ENCODE results near the gene ZCCHC24.

The ZCCHC24 gene

DNA sequence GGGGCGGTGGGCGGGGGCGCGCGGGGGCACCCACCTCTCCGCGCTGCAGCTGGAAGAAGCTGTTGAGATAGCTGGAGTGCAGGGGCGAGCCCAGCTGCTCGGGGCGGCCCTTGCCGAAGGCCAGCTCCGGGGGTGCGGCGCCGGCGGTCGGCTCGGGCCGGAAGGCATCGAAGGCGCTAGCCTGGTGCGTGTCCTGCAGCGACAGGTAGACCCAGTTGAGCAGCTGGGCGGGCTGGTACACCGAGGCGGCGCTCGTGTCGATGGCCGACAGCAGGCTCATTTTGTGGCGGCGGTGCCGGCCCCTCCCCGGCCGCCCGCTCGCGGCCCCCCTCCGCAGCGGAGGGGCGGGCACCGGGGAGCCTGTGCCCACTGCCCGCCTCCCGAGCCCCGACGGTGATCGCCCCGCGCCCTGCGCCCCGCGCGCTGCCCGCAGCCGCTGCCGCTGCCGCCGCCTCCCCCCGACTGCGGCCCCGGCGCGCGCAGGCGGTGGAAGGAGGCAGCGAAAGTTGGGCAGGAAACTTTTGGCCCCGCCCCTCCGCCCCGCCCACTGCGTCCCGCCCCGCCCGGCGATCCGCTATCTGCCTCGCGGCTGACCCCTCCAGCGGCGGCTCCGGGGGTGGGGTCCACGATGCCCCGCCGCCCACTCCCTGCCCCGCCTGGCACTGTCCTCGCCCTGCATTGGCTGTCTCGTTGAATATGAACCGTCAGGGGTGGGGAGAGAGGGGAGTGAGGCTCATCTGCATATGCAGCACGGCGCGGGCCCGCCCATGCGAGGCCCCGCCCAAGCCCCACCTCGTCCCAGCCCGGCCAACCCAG is at the start of gene ZCCHC24:
ZCCHC24 (minus strand) TSS at position 464 of the 816 bp plus-strand sequence; CDS start at position 280, 184 bp downstream.
- DNase-seq (ENCODE audit: low read depth in 2 of 2) = peak; percentile 99

DNA sequence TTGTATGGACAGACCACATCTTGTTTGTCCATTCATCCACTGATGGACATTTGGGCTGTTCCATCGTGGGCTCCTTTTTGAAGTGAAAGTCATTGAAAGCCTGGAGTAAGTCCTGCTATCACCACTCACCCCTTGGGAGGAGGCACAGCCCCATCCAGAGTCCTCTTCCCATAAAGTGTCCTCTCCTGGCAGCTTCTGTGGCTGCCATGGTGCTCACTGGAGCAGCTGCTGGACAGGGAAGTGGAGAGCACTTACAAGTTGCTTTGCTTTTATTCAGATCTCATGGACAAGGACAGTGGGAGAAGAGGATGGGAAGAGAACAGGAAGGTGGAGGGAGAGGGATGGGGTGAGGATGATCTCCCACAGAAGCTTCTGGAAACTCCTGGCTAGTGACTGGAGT is 48.4 kb upstream of the ZCCHC24 start:
- DNase-seq (ENCODE audit: low read depth in 2 of 2) = no peak

- no peak for DNase-seq (ENCODE audit: low read depth in 2 of 2)
These were observed 47.4 kb upstream of the ZCCHC24 start for GRCh38 chr10:79492839-79493238.

DNA sequence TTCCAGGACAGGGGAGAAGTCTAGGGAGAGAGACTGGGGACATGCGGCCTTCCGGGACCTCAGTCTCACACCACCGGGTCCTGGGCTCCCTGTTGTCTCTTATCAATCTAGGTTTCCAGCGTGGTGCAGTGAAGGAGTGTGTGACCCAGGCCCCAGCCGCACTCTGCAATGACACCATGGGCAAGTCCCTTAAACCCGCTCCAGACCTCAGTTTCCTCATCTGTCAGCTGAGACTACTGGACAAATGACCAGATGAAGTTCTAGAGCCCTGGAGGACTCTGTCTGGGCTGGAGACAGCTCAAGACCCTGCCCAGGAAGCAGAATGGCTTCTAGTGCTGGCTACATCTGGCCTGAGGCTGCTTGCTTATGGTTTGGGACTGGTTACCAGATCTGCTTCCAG is 46.8 kb upstream of the ZCCHC24 start:
- DNase-seq (ENCODE audit: low read depth in 2 of 2) = no peak

DNA sequence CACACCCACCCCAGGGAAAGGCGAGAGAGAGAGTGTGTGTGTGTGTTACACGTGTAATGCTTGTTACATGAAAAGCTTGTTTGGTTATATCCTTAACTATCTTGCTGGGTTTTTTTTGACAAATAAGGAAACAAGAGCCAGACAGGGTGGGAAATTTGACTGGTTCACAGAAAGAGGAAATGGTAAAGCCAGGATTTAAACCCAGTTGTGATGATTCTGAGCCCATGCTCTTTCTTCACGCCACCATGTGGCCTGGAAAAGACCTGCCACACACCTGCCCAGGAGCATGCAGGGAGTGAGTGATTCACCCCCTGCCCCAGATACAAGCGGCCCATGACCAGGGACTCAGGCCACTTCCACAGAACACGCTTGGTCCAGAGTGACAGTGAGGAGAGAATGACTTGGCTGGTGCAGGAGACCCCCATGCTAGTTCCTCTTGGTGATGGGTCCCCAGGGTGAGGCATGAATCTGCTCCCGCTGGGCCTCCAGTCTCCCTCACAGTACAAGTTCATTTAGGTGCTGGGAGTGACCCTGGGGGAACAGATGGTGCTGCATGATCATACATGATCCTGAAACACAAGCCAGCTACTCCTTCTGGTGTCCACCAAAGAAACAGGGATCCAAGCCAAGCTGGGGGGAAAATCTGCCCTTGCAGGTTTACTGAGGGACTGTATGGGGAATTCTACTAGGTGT is 45.9 kb upstream of the ZCCHC24 start:
- no peak for DNase-seq (ENCODE audit: low read depth in 2 of 2)

DNA sequence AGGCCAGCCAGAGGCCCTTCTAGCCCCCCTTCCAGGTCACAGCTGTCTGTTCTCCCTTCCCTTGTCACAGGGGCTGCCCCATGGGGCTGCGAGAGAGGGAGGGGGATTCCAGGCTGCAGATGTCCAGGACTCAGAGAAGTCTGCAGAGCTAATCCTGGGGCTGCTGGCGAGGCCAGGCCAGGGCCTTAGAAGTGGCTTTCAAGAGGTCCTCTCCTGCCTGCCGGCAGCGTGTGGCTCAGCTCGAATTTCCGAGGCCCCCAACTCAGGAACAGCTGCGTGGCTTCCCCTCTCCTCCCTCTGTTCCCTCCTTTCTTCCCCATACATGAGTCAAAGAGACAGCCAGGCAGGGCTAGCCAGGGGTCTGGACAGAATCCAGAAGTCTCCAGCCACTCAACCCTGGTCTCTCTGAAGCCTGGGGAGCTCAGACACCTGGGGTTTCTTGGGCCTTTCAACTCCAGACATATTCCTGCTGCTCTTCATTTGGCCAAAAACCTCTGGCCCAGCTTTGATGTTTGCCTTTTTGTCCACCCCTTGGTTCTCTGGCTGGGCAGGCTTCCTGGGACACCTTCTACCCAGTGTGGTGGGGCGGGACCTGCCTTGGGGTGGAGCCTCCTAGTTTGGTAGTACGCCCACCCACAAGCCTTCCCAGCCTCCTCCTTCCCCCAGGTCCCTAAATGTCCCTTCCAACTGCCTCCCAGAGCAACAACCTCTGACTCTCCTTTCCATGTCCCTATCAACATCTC is 45.1 kb upstream of the ZCCHC24 start:
- no peak for DNase-seq (ENCODE audit: low read depth in 2 of 2)

- no peak for DNase-seq (ENCODE audit: low read depth in 2 of 2)
These were observed 43.4 kb upstream of the ZCCHC24 start for GRCh38 chr10:79488870-79489269.

- peak; percentile 83 to 87 for DNase-seq (ENCODE audit: low read depth in 2 of 2)
These were observed 42.9 kb upstream of the ZCCHC24 start for GRCh38 chr10:79488336-79488735.

DNA sequence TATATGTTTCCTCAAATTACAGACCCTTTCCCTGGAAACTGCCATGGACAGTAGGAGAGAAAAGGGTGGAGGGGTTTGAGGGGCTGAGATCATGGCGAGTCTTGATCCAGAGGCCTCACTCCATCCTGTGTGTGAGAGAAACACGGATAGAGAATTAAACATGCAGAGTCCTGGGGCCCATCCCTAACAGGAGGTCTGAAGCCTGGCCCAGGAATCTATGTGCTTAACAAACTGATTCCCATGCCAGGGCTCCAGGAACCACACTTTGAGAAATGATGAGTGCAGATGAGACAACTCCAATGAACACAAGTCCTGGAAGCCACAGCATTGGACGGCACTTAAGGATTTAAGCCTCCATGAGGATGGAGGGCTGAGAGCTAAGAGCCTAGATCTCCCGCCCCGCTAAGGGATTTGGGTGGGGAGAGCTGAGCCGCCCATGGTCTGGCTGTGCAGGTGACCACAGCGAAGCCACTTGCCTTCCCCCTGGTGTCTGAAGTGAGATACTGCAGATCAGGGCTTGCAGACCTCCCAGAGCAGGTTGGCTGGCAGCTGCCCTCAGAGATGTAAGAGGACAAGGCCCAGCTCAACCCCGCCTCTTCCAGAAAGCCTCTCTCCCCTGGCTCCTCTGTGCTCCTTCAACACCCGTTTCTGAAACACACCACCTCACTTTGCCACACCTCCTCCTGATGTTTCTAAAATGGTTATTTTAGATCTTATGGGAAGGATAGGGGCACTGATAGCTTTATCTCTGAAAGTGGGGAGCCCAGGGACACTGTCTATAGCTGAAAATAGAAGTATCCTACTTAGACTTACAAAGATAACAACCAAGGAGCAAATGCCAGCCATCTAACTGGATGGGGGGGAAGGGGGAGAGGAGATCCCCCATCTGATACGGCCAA is 42.1 kb upstream of the ZCCHC24 start:
- DNase-seq (ENCODE audit: low read depth in 2 of 2) = no peak

GRCh38 chr10:79484476-79484875 is 39.1 kb upstream of the ZCCHC24 start:
- DNase-seq (ENCODE audit: low read depth in 2 of 2) = no peak

- DNase-seq (ENCODE audit: low read depth in 2 of 2) = peak; percentile 91 to 92
These were observed 38.5 kb upstream of the ZCCHC24 start for GRCh38 chr10:79483948-79484347.

- no peak for DNase-seq (ENCODE audit: low read depth in 2 of 2)
These were observed 37.9 kb upstream of the ZCCHC24 start for GRCh38 chr10:79483299-79483698.

- DNase-seq (ENCODE audit: low read depth in 2 of 2) = no peak
These were observed 37.3 kb upstream of the ZCCHC24 start for GRCh38 chr10:79482741-79483140.

GRCh38 chr10:79482304-79482703 is 36.9 kb upstream of the ZCCHC24 start:
- no peak for DNase-seq (ENCODE audit: low read depth in 2 of 2)

DNA sequence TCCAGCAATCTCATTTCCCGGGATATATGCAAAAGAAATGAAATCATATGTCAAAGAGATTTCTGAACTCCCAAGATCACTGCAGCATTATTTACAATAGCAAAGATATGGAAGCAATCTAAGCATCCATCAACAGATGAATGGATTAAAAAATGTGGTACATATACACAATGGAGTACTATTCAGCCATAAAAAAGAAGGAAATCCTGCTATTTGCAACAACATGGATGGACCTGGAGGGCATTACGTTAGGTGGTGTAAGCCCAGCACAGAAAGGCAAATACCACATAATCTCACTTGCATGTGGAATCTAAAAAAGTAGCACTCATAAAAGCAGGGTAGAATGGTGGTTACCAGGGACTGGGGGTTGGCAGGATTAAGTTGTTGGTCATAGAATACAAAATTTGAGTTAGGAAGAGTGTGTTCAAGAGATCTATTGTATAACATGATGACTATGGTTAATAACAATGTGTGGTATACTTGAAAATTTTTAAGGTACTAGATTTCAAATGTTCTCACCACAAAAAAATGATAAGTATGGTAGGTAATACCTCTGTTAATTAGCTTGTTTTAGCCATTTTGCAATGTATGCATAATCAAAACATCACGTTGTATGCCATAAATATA is 34.0 kb upstream of the ZCCHC24 start:
- DNase-seq (ENCODE audit: low read depth in 2 of 2) = no peak

- no peak for DNase-seq (ENCODE audit: low read depth in 2 of 2)
These were observed 32.0 kb upstream of the ZCCHC24 start for GRCh38 chr10:79477456-79477855.

DNA sequence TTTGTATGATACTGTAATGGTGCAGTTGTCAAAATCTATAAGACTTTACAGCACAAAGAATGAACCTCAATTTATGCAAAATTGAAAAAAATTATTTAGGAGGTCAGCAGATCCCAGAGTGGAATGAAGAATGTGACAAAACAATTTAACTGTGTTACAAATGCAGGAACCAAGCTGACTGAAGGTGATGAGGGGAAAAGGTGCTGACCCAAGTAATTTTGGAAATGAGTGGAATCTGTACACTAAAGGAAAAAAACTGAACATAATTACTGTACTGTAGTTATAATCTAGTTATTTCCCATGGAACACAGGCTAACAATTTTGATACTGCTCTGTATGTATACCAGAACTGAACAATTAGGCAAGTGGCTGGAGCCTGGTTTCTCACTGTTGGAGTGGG is 31.2 kb upstream of the ZCCHC24 start:
- no peak for DNase-seq (ENCODE audit: low read depth in 2 of 2)

GRCh38 chr10:79475877-79476276 is 30.5 kb upstream of the ZCCHC24 start:
- DNase-seq (ENCODE audit: low read depth in 2 of 2) = no peak

DNA sequence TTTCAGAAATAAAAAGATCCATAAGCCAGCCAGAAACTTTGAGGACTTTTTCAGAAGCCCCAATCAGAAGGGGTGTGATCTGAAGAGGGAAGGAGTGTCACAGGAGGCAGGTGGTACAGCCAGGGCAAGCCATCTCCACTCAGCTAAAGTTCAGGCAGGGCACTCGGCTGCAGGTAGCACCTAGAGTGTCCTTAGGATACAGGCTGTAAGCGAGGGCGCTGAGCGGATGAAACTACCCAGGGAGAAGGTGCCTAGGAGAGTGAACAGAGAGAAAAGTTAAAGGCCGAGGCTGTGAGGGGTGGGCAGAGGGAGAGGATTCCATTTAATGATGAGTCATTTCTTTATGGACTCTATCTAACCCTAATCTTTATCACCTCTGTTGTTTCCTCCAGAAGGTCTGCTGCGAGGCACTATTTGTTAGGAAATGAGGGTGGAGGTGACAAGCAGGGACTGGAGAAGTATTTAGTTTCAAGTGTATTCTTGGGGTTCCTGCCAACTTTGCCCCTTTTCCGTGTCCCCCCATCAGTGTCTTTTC is 29.8 kb upstream of the ZCCHC24 start:
- no peak for DNase-seq (ENCODE audit: low read depth in 2 of 2)

DNA sequence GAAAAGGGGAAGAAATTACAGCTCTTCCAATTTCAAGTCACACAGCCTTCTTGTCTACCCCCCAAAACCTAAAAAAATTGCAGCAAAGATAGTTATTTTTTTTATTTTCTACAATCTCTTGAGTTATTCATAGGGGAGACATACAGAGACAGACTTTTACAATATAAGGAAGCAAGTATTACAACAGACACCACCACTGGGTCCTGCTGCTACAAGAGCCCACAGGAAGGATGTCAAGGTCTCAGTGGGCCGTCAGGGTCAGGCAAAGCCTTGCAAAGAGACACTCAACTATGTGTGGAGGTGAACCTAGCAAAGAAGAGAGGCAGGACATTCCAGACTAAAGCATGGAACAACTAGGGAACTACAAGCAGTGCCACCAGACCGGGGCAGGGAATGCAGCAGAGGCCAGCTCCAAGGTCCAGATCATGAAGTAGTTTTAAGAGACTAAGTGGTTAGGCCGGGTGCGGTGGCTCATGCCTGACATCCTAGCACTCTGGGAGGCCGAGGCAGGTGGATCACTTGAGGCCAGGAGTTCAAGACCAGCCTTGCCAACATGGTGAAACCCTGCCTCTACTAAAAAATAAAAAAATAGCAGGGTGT is 28.2 kb upstream of the ZCCHC24 start:
- DNase-seq (ENCODE audit: low read depth in 2 of 2) = no peak
